HG02885 (cell line): ENCODE results near the gene FAM222B.
"Not testable (repeated sequence)": the region's sequence is repeated elsewhere in the genome, so short reads cannot be mapped to it uniquely, and the experiment has no call there.

Source experiments
- ATAC-seq: cut with Tn5 transposase; IDR thresholded peaks from one replicate; pipeline ENCODE4 v1.9.1; 2021; ENCODE audit warnings: mild to moderate bottlenecking; ENCODE audit not compliant: unreplicated experiment, poor library complexity

The FAM222B gene

DNA sequence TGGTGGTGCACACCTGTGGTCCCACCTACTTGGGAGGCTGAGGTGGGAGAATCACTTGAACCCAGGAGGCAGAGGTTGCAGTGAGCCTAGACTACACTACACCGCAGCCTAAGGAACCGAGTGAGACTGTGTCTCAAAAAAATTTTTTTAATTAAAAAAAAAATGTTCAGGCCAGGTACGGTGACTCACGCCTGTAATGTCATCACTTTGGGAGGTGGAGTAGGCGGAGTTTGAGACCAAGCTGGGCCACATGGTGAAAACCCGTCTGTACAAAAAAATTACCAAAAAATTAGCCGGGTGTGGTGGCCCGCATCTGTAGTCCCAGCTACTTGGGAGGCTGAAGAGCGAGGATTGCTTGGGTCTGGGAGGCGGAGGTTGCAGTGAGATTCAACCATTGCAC lies 3.6 kb upstream of the FAM222B start:
- ATAC-seq = no peak

DNA sequence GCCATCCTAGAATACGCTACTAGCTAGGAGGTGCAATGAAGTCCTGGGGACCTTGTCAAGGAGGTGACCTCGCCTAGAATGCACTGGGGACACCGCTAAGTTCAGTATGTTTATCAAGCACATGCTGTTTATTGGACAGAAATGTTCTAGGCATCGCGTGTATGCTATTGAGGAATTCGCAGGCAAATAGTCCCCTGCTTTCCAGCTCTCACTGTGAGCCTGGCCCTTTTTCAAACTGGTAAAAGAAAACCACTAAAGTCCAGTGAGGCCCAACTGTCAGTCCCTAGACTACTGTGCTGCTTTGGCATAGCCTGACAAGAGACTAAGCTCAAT lies 1.2 kb upstream of the FAM222B start:
- no peak for ATAC-seq

DNA sequence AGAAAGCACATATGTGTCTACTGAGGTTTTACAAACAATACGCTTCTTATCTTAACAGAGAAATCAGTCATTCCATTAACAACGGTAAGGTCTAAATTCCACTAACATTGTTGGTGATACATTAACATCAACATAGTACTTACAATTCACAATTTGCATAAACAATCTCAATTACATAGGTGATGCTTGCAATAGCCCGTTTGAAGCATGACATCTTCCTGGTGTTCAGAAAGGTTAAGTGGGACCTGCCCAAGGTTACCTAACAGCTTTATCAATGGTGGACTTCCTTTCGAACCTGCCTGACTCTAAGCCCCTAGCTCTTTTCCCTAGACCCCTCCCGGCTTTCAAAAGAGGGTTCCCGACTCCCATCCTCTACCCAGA lies 699 bp downstream of the FAM222B start:
- no peak for ATAC-seq

GRCh38 chr17:28839221-28839620 lies 3.4 kb downstream of the FAM222B start:
- ATAC-seq = no peak

DNA sequence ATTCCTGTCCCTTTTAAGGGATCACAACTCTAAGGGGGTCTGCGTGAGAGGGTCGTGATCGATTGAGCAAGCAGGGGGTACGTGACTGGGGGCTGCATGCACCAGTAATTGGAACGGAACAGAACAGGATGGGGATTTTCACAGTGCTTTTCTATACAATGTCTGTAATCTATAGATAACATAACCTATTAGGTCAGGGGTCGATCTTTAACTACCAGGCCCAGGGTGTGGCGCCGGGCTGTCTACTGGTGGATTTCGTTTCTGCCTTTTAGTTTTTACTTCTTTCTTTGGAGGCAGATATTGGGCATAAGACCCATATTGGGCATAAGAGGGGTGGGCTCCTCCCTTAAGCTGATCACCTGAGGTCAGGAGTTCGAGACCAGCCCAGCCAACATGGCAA lies 6.0 kb downstream of the FAM222B start:
- not testable (repeated sequence) for ATAC-seq

- ATAC-seq = no peak
These were observed 8.2 kb downstream of the FAM222B start for GRCh38 chr17:28834420-28834819.

- ATAC-seq = no peak
These were observed 14.1 kb downstream of the FAM222B start for GRCh38 chr17:28828294-28829040.

DNA sequence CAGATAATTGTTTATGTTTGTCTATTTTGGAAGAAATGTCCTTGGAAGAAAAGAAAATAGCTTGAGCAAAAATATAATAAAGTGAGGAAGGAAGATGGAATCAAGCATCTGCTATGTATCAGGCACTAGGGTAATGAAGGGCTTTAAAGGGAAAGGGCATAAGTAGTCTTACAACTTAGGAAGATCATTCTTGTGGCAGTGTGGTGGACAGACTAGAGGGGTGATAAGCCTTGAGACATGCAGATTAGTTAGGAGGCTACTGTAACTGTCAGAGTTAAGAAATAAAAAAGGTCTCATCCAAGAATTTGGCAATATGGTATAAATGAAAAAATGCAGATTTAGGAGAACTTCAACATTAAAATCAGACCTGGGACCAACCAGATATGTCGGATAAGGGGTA lies 14.9 kb downstream of the FAM222B start:
- no peak for ATAC-seq

DNA sequence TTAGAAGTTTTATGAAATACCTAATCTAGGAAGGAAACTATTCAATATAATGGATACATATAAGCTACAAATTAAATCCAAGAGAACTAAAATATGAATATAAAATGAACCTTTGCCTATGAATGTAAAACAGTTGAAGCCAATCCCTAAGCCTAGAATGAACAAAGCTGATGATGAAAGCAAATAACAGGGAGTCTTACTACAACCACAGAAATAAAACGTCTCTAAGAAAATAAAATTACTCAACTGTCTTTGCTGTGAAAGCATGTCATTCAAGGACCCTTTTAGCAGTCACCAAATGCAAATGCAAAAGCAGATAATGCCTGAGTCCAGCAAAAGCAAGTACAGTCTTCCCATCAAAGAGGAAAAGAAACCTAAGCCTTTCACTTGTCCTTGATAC lies 23.0 kb downstream of the FAM222B start:
- no peak for ATAC-seq

DNA sequence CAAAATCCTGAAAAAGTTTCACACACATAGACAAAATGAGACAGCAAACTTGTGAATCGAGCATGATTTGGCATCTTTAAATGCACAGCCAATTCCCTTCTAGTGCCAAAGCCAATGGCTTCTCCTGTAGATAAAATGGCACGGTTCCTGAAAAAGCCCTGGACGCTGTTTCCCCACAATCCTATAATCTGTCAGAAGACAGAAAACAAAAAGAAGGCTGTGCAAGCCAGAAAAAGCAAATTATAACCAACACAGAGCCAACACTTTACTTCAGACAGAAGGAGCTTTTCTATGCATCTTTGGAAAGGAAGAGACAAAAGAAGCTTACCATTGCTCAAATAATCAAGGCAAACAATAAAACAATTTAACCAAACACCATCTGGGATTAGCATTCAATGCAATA lies 23.8 kb downstream of the FAM222B start:
- ATAC-seq = no peak

DNA sequence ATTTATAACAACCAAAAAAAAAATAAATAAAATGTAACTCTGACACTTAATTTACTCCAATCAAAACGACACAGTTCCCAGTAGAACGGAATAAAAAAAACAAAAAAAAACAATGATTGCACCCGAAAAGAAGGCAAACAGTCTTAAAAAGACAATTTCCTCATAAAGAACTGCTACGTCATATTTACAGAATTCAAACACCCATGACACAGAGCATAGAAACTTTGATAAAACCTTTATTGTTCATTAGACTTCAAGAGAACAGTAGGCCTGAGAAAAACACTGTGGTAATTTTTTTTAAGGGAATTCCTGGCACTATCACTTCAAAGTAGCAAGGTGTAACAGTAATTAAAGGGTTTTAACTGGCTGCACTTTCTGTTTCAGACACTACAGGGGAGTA lies 26.1 kb downstream of the FAM222B start:
- no peak for ATAC-seq

DNA sequence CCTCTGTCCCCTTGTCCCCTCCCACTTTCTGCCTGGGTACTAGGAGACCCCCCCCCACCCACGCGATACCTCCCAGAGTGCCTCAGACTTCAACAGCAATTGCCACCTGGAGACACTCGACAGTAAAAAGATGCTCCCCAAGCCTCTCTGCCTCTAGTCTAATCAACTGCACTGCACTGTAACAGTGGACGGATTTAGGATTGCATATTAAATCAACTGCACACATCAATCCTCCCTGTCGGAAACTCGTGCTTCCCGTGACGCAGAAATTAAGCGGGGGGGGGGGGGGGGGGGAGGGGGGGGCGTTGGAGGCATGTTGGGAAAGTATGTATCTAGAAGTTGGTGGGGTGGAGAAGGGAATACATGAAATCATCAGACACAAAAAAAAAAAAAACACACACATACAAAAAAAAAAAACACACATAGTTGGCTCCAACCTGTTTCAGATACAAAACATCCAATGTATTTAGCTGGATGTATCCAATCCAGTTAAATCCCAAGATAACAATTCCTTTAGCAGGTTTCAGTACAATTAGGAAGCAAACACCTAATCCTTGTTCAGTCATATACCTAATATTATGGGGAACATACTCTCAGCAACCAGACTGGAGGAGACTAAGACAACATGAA lies 29.7 kb downstream of the FAM222B start:
- ATAC-seq = no peak

GRCh38 chr17:28812091-28812747 lies 30.4 kb downstream of the FAM222B start:
- ATAC-seq = peak; percentile 99

DNA sequence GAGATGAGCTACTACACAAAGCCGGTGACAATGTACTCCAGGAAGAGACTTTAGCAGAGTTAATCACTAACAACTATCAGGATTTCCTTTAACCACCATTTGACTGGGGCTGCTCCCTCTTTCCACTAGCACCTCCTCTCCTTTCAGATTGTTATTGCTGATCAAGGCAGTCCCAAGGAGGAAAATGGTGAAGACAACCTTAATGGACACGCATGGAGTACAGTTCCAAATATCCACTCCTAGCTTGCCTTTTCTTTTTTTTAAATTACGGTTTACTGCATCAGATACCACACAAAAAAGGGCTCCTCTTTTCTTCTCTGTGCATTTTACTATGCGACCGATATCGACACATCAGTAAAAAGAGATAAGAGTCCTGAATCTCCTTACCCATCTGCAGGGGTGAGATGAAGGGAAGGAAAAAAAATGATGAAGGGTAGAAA lies 30.9 kb downstream of the FAM222B start:
- no peak for ATAC-seq

- ATAC-seq = no peak
These were observed 32.2 kb downstream of the FAM222B start for GRCh38 chr17:28810437-28810836.

DNA sequence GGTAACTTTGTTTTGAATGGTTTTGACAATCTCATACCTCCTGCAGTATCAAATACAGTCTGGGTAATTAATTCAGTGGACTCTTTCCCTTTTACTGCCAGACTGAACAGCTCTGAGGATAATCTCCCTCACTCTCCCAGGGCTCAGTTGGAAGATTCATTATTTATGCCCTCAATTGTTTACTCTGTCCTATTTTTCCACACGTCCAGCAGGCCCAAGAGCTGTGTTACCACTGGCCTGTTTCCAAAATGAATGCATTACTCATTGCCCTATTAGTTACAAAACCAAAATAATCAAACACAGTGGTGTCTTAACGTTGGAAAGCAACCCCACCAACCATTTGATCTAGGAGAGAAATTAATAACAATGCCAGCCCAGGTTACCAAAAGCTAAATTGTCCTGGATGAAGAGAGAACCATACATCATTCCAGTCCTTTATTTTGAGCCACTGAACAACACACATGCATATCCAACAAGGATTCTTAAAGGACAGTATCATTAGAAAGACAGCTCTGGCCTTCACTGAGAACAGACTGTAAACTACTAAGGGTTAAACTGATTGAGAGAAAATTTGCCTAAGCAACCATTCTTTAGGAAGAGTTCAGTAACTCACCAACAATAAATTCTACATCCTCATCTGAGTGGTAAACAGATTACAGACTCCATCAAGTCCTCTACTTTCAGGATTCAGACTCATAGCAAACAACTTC lies 34.5 kb downstream of the FAM222B start:
- ATAC-seq = no peak

DNA sequence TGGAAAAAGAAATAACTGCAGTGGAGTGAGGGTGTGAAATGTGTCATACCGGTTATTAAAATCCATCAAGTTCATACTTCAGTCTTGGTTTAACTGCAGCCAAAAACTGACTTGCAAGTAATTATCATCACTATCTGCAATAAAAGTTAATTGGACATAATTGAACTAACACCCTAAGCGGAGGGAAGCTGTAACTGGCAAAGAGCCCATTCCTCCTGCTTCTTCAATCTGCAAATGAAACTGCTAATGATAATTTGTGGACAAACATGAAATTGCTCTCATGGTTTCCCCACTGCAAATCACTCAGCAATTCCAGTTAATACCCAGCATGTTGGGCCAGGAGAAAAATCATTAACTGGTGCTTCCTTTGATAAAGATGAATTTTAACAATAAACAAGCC lies 46.5 kb downstream of the FAM222B start:
- no peak for ATAC-seq

GRCh38 chr17:28794846-28795441 lies 47.6 kb downstream of the FAM222B start:
- ATAC-seq = not testable (repeated sequence)

- no peak for ATAC-seq
These were observed 49.5 kb downstream of the FAM222B start for GRCh38 chr17:28792877-28793661.

- no peak for ATAC-seq
These were observed 54.5 kb downstream of the FAM222B start for GRCh38 chr17:28788100-28788499.
